Lower lobe of right lung (tissue), 2 donors: ENCODE data around the gene CELF2. TPM values are rescaled to one million over a fixed set of nuclear protein-coding genes. Genes with fewer than 3 reads are reported as not detected.

Experiments
- ATAC-seq, 2 donors: fragments of 200-7000 bp; cut with Tn5 transposase; one replicate each; pipeline ENCODE4 v1.9.1; 2020 to 2022; ENCODE audit warnings: mild to moderate bottlenecking in 2 of 2, moderate library complexity in 2 of 2
- DNase-seq: peaks from one replicate; pipeline ENCODE4 v3.0.0-alpha.2; 2020
- H3K27ac ChIP-seq: fragments of 200-600 bp; one replicate; pipeline ENCODE4 v1.8.0; 2022
- H3K27me3 ChIP-seq: fragments of 200-600 bp; one replicate; pipeline ENCODE4 v1.8.0; 2022; ENCODE audit warnings: low read depth
- H3K36me3 ChIP-seq: fragments of 200-600 bp; one replicate; pipeline ENCODE4 v1.8.0; 2022; ENCODE audit warnings: mild to moderate bottlenecking
- H3K4me1 ChIP-seq: fragments of 200-600 bp; one replicate; pipeline ENCODE4 v1.8.0; 2022
- H3K4me3 ChIP-seq: fragments of 200-600 bp; one replicate; pipeline ENCODE4 v1.8.0; 2022; ENCODE audit warnings: mild to moderate bottlenecking
- H3K9me3 ChIP-seq: fragments of 200-600 bp; one replicate; pipeline ENCODE4 v1.8.0; 2022
- CTCF ChIP-seq: fragments of 200-600 bp; IDR thresholded peaks from one replicate; pipeline ENCODE4 v1.8.0; 2022; ENCODE audit warnings: antibody characterized with exemption, mild to moderate bottlenecking
- intact Hi-C: fragments of 100-400 bp; cut with DNase I; formaldehyde crosslinking; loops from one replicate; pipeline ENCODE4 v1.11.0; 2022
- total RNA-seq: library from RNA; stranded (reverse); fragmentation: NEBNext Ultra II Directional; extraction: Animal tissue kit (Norgen Biotek cat#: 25700); gene quantifications from one replicate; pipeline ENCODE4 v1.2.1, GENCODE V29; 2021
- donor health status: DM: no; HTN: yes; CAD: no; lungs with severe emphysema.

Gene CELF2
- total RNA-seq, 1 donor from 2014 or later: 106 TPM

- peaks cover 26% of the 10 kb centered on the region for H3K4me1 ChIP-seq
- no peaks in the 10 kb centered on the region for H3K9me3 ChIP-seq
- no peak overlapping the region for H3K27ac ChIP-seq
- H3K4me3 ChIP-seq: no peak overlapping the region
- H3K27me3 ChIP-seq: no peaks in the 10 kb centered on the region
- no peaks in the 10 kb centered on the region for H3K36me3 ChIP-seq
- ATAC-seq (no peak), DNase-seq (no peak)
- TF ChIP-seq CTCF: no peak
- intact Hi-C loops: no loop called here
Observed at GRCh38 chr10:11154849-11155498, 137.3 kb downstream of the CELF2 start.

- Histone ChIP-seq H3K27ac (no peak overlapping the region), H3K4me1 (peaks cover 22% of the 10 kb centered on the region), H3K36me3 (no peaks in the 10 kb centered on the region), H3K9me3 (no peaks in the 10 kb centered on the region), H3K27me3 (no peaks in the 10 kb centered on the region), H3K4me3 (no peak overlapping the region)
- intact Hi-C loops: no loop called here
- DNase-seq (no peak), ATAC-seq (no peak)
- no peak for TF ChIP-seq CTCF
Observed at GRCh38 chr10:11156480-11156879, 138.8 kb downstream of the CELF2 start.

- no peak for TF ChIP-seq CTCF
- Histone ChIP-seq H3K4me1 (peaks cover 28% of the 10 kb centered on the region), H3K27ac (no peak overlapping the region), H3K9me3 (no peaks in the 10 kb centered on the region), H3K4me3 (no peak overlapping the region), H3K36me3 (no peaks in the 10 kb centered on the region), H3K27me3 (no peaks in the 10 kb centered on the region)
- intact Hi-C loops: no loop called here
- DNase-seq: no peak
- ATAC-seq: no peak
Observed at GRCh38 chr10:11157292-11158076, 139.8 kb downstream of the CELF2 start.

GRCh38 chr10:11158080-11158479 lies 140.4 kb downstream of the CELF2 start:
- no peak for TF ChIP-seq CTCF
- intact Hi-C loops: no loop called here
- H3K27me3 ChIP-seq: no peaks in the 10 kb centered on the region

GRCh38 chr10:11159543-11160215 lies 142.0 kb downstream of the CELF2 start:
- no peak for TF ChIP-seq CTCF
- Histone ChIP-seq H3K4me1 (peaks cover 45% of the 10 kb centered on the region), H3K4me3 (no peak overlapping the region), H3K27me3 (no peaks in the 10 kb centered on the region), H3K9me3 (no peaks in the 10 kb centered on the region), H3K36me3 (no peaks in the 10 kb centered on the region), H3K27ac (no peak overlapping the region)
- ATAC-seq (no peak), DNase-seq (no peak)
- intact Hi-C loops: no loop called here

More at GRCh38 chr10:11158080-11158479, 140.4 kb downstream of the CELF2 start:
- no peaks in the 10 kb centered on the region for H3K36me3 ChIP-seq
- DNase-seq: no peak
- no peak overlapping the region for H3K27ac ChIP-seq
- peaks cover 34% of the 10 kb centered on the region for H3K4me1 ChIP-seq
- no peak for ATAC-seq
- no peak overlapping the region for H3K4me3 ChIP-seq
- no peaks in the 10 kb centered on the region for H3K9me3 ChIP-seq
